Activated naive CD4-positive, alpha-beta T cell treated with Interleukin-2 at 50 U/mL for 16 hours (primary cell): Measurements from ENCODE around the gene PLXNB3.

Experiments used
- DNase-seq: peaks from one replicate; pipeline ENCODE4 v3.0.0-alpha.2; 2020

PLXNB3 gene

DNA sequence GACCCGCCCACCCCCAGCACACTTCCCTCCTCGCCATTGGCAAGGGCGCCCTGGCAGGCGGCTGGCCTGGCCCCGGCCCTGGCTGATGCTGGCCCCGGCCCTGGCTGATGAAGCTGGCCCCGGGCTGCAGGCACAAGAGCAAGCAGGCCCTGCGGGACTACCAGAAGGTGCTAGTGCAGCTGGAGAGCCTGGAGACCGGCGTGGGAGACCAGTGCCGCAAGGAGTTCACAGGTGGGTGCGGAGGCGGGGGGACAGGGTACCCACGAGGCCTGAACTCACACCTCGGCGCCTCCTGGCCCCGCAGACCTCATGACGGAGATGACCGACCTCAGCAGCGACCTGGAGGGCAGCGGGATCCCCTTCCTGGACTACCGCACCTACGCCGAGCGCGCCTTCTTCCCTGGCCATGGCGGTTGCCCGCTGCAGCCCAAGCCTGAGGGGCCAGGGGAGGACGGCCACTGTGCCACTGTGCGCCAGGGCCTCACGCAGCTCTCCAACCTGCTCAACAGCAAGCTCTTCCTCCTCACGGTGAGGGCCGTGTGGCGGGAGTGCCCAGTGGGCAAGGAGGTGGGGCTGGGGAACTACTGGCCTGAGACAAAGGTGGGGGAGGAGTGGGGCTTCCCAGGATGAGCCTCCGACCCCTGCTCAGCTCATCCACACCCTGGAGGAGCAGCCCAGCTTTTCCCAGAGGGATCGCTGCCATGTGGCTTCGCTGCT is 10.7 kb downstream of the PLXNB3 start:
- DNase-seq = no peak

DNA sequence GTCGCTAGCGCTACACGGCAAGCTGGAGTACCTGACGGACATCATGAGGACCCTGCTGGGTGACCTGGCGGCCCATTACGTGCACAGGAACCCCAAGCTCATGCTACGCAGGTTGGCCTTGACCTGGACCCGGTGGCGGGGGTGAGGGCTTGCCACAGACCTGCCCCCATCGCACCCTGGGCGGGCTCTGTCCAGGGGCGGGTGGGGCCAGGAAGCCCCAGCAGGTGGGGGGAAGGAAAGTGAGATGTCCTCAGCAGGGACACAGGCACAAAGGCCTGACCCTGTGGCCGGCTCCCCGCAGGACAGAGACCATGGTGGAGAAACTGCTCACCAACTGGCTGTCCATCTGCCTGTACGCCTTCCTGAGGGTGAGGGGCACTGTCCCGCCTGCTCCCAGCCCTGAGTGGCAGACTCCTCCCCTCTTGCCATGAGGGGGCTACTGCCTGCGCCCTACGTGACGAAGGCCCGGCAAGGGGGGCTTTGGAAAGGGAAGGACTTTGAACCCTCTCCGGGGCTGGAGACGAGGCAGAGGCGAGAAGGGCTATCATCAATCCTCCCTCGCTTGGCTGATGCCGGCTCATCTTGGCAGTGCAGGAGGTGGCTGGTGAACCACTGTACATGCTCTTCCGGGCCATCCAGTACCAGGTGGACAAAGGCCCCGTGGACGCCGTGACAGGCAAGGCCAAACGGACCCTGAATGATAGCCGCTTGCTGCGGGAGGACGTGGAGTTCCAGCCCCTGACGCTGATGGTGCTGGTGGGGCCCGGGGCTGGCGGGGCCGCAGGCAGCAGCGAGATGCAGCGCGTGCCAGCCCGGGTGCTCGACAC is 11.5 kb downstream of the PLXNB3 start:
- no peak for DNase-seq

DNA sequence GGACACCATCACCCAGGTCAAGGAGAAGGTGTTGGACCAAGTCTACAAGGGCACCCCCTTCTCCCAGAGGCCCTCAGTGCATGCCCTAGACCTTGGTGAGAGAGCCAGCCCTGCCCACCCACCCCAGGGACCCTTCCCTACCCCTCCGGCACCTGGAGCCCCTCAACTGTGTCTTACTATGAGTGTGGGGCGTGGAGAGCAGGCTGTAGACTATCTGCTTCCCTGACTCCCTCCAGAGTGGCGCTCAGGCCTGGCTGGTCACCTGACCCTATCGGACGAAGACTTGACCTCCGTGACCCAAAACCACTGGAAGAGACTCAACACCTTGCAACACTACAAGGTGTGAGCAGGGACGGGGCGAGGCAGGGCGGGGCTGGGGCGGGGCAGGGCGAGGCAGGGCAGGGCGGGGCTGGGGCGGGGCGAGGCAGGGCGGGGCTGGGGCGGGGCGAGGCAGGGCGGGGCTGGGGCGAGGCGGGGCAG is 12.1 kb downstream of the PLXNB3 start:
- DNase-seq = no peak

DNA sequence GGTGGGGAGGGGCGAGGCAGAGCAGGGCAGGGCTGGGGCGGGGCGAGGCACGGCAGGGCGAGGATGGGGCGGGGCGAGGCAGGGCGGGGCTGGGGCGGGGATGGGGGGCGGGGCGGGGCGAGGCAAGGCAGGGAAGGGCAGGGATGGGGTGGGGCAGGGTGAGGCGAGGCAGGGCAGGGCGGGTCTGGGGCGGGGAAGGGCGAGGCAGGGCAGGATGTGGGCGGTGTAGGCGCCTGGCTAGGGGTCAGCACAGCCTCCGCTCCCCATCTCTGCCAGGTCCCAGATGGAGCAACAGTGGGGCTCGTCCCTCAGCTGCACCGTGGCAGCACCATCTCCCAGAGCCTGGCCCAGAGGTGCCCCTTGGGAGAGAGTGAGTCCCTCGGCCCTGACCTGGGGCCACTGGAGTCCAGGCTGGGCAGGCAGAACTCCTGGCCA is 12.6 kb downstream of the PLXNB3 start:
- no peak for DNase-seq

DNA sequence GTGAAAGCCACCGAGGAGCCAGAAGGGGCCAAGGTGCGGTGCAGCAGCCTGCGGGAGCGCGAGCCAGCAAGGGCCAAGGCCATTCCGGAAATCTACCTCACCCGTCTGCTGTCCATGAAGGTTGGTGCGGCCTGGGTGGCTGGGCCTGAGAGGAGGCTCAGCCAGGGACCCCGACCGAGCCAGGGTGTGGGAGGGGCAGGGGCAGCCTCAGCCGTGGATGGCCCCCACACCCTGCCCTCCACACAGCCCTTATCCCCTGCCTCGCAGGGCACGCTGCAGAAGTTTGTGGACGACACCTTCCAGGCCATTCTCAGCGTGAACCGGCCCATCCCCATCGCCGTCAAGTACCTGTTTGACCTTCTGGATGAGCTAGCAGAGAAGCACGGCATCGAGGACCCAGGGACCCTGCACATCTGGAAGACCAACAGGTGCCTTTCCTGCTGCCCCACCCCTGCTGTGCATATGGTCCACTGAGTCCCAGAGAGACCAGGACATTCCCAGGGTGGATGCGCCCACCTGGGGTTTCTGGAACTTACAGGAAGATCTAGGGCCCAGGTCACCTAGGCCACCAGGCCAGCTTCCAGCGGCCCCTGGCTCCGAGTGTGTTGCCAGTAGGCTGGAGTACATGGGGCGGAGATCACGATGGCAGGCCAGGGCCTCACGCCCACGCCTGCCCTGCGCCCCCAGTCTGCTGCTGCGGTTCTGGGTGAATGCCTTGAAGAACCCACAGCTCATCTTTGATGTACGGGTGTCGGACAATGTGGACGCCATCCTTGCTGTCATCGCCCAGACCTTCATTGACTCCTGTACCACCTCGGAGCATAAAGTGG is 13.4 kb downstream of the PLXNB3 start:
- DNase-seq = no peak

DNA sequence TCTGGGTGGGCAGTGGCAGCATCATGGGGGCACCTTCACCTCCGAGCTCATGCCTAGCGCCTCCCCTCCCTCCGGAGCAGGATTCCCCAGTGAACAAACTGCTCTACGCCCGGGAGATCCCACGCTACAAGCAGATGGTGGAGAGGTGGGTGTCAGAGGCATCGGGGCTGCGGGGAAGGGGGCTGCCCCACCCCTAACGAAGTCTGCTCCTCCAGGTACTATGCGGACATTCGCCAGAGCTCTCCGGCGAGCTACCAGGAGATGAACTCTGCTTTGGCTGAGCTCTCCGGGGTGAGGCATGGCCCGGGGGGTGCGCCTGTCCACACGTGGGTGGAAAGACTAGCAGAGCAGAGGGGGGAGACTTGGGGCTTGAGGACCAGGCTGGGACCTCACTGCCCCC is 14.1 kb downstream of the PLXNB3 start:
- DNase-seq = no peak

DNA sequence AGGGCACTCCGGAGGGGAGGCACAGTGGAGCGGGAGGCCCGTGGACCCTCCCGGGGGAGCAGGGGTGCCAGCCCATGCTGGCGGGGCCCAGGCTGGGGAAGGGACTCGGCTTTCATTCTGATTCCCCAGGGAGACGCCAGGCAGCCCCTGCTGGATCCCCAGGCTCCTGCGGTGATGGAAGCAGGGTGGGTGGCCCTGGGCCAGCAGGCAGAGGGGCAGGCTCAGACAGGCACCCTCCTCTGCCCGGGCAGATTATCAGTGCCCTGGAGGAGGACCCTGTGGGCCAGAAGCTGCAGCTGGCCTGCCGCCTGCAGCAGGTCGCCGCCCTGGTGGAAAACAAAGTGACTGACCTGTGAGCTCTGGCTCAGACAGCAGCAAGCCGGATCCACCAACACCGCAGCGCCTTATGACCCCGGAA is 14.6 kb downstream of the PLXNB3 start:
- no peak for DNase-seq

DNA sequence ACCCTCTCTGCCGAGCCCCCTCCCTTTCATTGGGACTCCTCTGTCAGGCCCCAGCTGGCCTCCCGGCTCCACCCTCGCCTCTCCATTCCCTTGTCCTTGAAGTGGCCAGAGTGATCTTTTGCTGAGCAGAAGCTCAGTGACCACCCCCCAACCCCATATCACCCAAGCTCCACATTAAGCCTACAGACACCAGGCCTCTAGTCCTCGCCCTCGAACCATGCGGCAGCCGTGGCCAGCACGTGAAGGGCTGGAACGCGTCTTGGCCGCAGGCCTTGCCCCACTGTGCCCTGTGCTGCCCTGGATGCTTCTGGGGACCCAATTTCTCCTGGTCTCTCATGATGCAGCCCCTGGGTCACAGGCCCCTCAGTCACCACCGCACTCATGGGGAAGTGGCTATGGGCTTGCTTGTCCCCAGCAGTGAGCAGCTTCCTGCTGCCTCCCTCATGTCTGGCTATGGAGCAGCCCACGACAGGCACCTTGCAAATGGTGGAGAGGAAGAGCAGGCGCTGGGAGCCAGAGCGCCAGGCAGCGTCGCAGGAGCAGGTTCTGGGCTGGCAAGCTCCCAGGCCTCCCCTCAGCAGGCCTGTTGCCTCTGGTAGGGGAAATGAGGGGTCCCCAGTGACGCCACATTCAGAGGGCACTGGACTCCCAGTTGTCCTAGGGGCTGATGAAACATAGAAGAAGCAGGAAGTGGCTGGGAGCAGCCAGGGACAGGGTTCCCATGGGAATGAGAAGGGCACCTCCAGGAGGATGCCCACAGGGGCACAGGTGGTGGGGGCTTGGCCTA is 16.0 kb downstream of the PLXNB3 start:
- DNase-seq = no peak

DNA sequence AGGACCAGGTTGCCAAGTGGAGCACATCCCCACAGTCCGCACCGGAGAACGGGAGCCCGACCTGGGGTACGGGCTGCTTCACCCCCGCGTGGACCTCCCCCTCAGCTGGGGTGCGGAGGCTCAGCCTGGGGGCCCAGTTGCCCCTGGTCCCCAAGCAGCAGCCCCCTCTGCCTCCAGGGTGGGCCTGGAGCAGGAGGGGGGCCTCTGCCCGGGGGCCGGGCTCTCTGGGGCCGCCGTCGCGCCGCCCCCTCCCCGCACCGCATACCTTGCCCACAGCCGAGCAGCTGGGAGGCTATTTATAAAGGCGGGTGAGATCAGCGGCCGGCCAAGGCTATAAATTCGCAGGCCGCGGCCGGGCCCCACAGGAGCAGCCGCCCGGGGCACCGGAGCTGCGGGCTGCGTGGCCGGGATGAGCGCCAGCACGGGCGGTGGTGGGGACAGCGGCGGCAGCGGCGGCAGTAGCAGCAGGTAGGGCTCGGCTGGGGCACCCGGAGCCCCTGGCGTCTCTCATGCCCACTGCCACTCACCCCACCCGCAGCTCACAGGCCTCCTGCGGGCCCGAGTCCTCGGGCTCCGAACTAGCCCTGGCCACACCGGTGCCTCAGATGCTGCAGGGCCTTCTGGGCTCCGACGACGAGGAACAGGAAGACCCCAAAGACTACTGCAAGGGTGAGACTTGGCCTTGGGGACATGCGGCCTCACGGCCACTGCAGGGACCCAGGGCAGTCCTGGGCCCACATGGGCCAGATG is 16.8 kb downstream of the PLXNB3 start, which contains the start of gene SRPK3:
Gene SRPK3 (plus strand): TSS at position 364 of the 750 bp plus-strand sequence. CDS start 46 bp downstream, at position 410.
- DNase-seq = no peak

DNA sequence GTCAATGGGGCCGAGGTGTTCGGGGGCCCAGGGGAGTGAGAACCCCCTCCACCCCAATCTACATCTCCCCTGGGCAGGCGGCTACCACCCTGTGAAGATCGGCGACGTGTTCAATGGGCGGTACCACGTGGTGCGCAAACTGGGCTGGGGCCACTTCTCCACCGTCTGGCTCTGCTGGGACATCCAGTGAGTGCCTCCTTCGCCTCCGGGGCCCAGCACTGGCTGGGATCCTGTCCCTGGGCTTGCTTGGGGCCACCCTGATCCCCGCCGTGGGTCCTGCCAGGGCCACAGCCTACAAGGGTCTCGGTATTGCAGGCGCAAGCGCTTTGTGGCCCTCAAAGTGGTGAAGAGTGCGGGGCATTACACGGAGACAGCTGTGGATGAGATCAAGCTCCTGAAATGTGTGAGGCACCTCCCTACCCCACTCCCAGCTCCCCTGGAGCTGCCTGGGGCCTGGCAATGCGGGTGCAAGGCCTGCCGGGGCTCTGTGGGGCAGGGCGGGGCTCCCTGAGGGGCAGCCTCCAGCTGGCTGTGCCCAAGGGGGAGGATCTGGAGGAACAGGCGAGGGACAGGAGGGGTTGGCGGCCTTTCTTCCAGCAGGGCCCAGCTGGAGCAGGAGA is 17.5 kb downstream of the PLXNB3 start:
- DNase-seq = no peak

DNA sequence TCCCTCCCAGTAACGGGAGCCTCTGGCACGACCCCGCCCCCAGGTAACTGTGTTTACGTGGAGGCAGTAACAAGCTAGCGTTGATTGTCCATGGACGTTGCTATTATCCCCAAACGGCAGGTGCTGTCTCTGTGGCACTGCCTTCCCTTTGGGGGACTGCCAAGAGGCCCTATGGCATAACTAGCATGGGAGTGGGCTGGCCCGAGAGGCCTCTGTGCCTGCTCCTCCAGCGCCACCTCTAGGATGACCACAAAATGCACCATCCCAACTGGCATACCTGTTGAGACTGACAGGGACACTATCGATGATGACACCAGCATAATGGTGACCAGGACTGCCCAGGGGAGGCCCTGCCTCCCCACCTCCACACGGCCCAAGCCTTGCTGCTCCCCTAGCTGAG is 18.3 kb downstream of the PLXNB3 start:
- no peak for DNase-seq

DNA sequence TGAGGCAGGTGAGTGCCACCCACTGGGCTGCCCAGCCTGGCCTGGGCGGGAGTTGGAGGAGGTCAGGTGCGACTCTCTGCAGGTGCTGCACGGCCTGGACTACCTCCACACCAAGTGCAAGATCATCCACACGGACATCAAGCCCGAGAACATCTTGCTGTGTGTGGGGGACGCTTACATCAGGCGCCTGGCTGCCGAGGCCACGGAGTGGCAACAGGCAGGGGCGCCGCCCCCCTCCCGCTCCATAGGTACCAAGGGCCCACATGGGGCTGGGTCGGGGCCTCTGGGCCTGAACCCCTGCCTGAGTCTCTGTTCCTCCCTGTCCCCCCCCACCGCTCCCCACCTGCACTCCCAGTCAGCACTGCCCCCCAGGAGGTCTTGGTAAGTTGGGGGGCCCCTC is 18.8 kb downstream of the PLXNB3 start:
- no peak for DNase-seq

DNA sequence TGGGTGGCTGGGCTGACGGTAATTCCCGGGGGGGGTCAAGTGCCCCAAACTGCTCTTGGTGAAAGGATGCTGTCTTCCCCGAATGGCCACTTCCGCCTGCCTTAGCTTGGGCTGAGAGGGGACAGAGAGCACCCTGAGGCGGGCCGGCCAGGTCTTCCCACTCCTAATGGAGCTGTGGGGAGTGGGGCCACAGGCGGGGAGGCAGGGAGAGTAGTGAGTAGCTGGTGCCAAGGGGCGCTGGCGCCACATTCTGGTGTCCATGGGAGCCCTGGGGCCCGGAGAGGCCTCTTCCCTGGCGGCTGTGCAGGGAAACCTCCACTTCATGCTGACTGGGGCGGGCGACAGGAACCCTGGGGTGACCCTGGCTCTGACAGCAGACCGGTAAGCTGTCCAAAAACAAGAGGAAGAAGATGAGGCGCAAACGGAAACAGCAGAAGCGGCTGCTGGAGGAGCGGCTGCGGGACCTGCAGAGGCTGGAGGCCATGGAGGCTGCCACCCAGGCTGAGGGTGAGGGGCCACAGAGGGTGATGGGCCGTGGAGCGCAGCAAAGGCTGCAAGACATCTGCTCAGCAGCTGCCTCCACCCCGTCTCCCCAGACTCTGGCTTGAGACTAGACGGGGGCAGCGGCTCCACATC is 19.4 kb downstream of the PLXNB3 start:
- no peak for DNase-seq

DNA sequence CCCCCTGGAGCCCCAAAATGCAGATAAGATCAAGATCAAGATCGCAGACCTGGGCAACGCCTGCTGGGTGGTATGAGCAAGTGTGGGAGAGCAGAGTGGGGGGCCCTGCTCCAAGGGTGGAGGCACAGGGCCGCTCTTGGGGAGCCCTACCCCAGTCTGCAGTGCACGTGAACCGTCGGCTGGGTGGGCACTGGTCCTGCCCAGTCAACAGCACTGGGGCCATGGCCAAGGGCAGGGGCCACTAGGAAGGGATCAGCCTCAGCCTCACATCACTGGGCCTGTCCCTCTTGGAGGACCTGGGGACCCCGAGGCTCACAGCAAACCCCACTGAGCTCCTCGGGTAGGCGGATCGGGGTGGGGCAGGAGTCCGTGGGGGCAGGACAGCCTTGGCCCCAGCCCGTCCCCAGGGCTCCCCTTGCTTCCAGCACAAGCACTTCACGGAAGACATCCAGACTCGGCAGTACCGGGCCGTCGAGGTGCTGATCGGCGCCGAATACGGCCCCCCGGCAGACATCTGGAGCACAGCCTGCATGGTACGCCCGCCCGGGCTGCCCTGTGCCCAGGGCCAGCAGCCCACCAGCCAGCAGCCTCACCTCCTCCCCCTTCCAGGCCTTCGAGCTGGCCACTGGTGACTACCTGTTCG is 20.4 kb downstream of the PLXNB3 start:
- DNase-seq = no peak

DNA sequence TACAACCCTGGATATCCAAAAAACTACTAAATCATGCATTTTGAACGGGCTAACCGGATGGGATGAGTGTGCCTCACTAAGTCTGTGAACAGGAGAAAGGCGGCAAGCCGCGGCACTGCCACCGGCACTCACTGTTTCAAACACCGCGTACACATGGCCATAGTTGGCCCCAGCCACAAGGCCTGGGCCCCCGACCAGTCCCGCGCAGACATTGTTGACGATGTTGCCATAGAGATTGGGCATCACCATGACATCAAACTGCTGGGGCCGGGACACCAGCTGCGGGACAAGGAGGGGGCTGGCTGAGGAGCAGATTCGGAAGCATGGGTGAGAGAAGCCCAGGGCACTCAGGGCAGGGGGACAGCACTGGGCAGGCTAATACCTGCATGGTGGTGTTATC is 22.6 kb downstream of the PLXNB3 start:
- no peak for DNase-seq

DNA sequence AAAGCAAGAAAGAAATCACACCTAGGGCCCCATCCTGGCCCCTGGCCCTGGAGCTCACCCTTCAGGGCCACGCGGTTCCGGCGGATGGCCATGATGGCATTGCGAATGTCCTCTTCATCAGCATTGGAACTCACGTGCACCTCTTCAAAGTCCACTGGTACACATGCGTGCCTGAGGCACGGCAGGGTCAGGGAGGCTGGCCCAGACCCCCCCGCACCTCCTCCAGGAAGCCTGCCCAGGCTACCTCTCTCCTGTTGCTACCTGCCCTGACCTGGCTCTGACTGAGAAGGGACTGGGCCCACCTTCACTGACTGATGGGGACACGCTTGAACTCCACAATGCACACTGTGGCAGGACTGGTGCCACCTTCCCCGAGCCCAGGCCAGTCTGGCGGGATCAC is 25.6 kb downstream of the PLXNB3 start:
- DNase-seq = no peak

DNA sequence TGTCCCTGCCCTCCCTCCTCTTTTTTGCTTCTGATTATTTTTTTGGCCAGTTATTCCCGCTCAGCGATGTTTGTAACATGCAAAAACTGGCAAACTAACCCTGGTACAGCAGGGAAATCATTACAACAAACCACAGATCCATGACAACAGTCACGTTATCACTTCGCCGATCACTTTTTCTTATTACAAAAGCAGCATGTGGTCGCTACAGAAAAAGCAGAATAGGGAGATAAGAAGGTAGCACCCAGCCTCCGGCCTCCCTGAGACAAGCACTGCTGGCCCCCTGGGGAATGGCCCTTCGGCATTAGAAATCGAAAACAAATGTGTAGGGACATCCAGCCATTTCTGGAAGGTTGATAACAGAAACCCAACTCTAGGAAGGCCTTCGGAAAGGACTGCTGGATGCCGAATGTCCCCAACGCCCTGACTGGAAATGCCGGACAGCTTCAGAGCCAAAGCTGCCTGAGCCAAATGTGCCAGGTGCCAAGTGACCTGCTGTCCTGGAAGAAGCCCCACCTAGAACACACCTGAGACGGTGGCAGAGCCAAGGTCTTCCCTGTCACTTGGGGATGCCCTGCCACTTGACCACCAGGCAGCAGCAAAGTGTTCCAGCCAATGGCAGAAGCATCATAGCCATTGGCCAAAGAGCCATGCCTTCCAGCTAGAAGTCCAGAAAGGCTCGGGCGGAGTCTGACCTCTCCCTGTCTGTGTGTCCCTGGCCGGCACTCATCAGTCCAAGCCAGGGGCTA is 27.2 kb downstream of the PLXNB3 start:
- no peak for DNase-seq

DNA sequence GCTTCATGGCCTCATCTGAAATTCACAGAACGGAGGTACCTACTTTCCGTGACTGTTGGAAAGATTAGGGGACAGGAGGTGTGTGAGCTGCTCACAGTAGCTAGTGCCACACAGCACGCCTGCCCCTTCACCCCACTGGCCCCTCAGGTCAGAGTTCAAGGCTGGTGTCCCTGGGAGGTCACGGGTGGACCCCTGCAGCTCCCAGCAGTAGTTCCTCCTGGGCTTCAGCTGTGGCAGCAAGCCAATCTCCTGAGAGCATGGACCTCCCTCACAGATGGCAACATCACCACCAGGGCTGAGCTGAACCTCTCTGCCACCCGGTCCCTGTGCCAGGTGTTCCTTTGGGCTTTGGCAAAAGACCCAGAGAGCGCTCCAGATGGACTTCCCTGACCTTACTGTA is 28.3 kb downstream of the PLXNB3 start:
- DNase-seq = no peak

DNA sequence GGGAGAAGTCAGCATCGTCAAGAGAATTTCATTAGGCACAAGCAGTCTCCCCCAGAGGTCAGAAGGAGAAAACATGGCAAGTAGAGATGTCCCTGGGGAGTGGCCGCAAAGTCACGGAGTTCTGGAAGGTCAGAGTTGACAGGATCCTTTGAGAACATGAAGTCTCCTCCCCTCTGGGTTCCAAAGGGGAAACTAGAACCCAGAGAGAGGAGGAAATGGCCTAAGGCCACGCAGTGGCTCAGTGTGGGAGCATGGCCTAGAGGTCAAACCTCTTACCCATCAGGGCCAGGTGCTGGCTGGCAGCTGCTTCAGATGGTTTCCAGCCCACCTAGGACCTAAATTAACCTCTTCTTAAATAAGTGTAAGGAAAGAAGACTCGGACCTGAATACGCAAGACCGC is 29.2 kb downstream of the PLXNB3 start:
- DNase-seq = no peak
